Vagina (tissue), 2 donors: ENCODE data around the gene VDAC1. TPM values are rescaled to one million over a fixed set of nuclear protein-coding genes. Genes with fewer than 3 reads are reported as not detected.

Source experiments
- DNase-seq, 2 donors: peaks; one replicate each; pipeline ENCODE4 v3.0.0-alpha.2; 2017; ENCODE audit errors: extremely low spot score in 2 of 2
- H3K27ac ChIP-seq: fragments of 200-600 bp; sonication (generic); one replicate; pipeline ENCODE4 v1.5.1; 2019
- H3K27me3 ChIP-seq: fragments of 200-600 bp; sonication (generic); one replicate; pipeline ENCODE4 v1.5.1; 2019
- H3K36me3 ChIP-seq, 2 donors: fragments of 200-600 bp; sonication (generic); one replicate each; pipeline ENCODE4 v1.5.1; 2017 to 2019
- H3K4me1 ChIP-seq: fragments of 200-600 bp; sonication (generic); one replicate; pipeline ENCODE4 v1.5.1; 2019
- H3K4me3 ChIP-seq, 2 donors: fragments of 200-600 bp; sonication (generic); 1 replicate in 1 of 2; 2 replicates in 1 of 2; pipeline ENCODE4 v1.5.1; 2016 to 2019
- H3K9me3 ChIP-seq: fragments of 200-600 bp; sonication (generic); one replicate; pipeline ENCODE4 v1.5.1; 2019
- POLR2A ChIP-seq, 2 donors: fragments of 450-650 bp; IDR thresholded peaks; one replicate each; pipeline ENCODE4 v1.6.1; 2017; ENCODE audit warnings: antibody characterized with exemption in 2 of 2, mild to moderate bottlenecking in 2 of 2, moderate library complexity in 2 of 2
- POLR2AphosphoS5 ChIP-seq, 2 donors: sonication (generic); formaldehyde crosslinking; IDR thresholded peaks; one replicate each; pipeline ENCODE4 v1.9.0; 2017; ENCODE audit warnings: antibody characterized with exemption in 2 of 2, mild to moderate bottlenecking in 2 of 2, low read depth in 1 of 2; ENCODE audit not compliant: insufficient read depth in 1 of 2
- intact Hi-C: fragments of 100-400 bp; cut with DNase I; formaldehyde crosslinking; loops from one replicate; pipeline ENCODE4 v1.15.1; 2023
- total RNA-seq: library from RNA; depleted of rRNA; stranded (reverse); fragments of >200 nt; gene quantifications from one replicate; pipeline ENCODE4 v1.2.3, GENCODE V29; 2016
- TF ChIP-seq, protein P1 (sequence below), 3 experiments: fragments of 450-650 bp in 2 of 3; fragments of 200-600 bp in 1 of 3; sonication (generic) in 1 of 3; IDR thresholded peaks; one replicate each; pipeline ENCODE4 v1.5.1; 2017 to 2019; ENCODE audit warnings: antibody characterized with exemption in 3 of 3, mild to moderate bottlenecking in 2 of 3, moderate library complexity in 2 of 3

Gene VDAC1
- total RNA-seq, 1 donor from 2014 or later = 95.3 TPM

- intact Hi-C loops = no loop called here
- Histone ChIP-seq H3K27me3 (no peaks in the 10 kb centered on the region), H3K4me1 (no peaks in the 10 kb centered on the region), H3K27ac (no peak overlapping the region), H3K4me3 (no peak overlapping the region), H3K36me3 (no peaks in the 10 kb centered on the region), H3K9me3 (no peaks in the 10 kb centered on the region)
- no peak for DNase-seq
- TF ChIP-seq POLR2A (IDR thresholded peaks at IDR 0.05) (no peak), POLR2AphosphoS5 (IDR thresholded peaks at IDR 0.05; ENCODE audit: insufficient read depth in 1 of 2, low read depth in 1 of 2) (no peak)
- TF ChIP-seq, protein P1, sequence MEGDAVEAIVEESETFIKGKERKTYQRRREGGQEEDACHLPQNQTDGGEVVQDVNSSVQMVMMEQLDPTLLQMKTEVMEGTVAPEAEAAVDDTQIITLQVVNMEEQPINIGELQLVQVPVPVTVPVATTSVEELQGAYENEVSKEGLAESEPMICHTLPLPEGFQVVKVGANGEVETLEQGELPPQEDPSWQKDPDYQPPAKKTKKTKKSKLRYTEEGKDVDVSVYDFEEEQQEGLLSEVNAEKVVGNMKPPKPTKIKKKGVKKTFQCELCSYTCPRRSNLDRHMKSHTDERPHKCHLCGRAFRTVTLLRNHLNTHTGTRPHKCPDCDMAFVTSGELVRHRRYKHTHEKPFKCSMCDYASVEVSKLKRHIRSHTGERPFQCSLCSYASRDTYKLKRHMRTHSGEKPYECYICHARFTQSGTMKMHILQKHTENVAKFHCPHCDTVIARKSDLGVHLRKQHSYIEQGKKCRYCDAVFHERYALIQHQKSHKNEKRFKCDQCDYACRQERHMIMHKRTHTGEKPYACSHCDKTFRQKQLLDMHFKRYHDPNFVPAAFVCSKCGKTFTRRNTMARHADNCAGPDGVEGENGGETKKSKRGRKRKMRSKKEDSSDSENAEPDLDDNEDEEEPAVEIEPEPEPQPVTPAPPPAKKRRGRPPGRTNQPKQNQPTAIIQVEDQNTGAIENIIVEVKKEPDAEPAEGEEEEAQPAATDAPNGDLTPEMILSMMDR (IDR thresholded peaks at IDR 0.05) = no peak
Observed at GRCh38 chr5:133928587-133929393, 76.0 kb downstream of the VDAC1 start.

DNA sequence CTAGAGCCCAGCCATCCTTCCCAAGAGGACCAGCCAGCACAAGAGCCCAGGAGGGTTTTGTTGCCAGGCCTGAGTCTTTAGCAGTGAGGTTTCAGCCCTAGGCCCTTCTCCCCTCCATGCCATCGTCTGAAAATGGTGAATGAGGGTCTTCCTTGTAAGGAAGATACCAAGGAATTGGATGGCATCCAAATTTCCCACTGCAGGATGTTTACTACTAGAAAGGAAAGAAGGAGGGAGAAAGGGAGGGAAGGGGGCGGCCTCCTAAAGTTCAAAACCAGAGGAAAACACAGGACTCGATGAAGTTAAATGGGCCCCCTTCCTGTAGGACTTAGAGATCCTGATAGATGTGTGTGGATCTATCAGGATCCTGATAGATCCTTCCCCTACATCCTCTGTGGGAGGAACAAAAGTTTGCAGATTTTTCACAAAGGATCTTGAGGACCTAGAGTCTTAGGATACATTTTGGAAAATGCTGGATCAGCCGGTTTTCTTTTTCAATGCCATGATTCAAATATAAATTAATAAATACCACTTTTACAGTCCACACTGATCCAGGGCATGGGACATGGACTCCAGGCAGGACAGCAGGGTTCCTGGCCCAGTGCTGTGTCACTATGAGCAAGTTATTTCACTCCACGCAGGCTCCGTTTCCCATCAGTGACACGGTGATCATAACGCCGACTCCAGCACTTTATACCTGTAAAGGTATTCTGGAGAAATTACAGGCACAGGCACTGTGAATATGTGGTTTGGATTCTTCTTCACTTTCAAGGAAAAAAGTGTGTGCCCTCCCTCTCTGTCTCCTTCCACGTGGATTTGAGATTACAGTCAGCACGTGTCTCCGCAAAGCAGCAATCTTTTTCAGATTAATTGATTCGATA lies 77.2 kb downstream of the VDAC1 start:
- Histone ChIP-seq H3K4me1 (no peaks in the 10 kb centered on the region), H3K4me3 (no peak overlapping the region), H3K9me3 (no peaks in the 10 kb centered on the region), H3K36me3 (no peaks in the 10 kb centered on the region), H3K27ac (no peak overlapping the region), H3K27me3 (no peaks in the 10 kb centered on the region)
- TF ChIP-seq POLR2AphosphoS5 (IDR thresholded peaks at IDR 0.05; ENCODE audit: insufficient read depth in 1 of 2, low read depth in 1 of 2) = no peak
- TF ChIP-seq, protein P1 (IDR thresholded peaks at IDR 0.05) = no peak
- no peak for TF ChIP-seq POLR2A (IDR thresholded peaks at IDR 0.05)
- DNase-seq = no peak
- intact Hi-C loops = no loop called here

GRCh38 chr5:133926489-133927299 lies 78.1 kb downstream of the VDAC1 start:
- no peak overlapping the region for H3K4me3 ChIP-seq
- intact Hi-C loops = no loop called here
- H3K27me3 ChIP-seq = no peaks in the 10 kb centered on the region
- no peaks in the 10 kb centered on the region for H3K9me3 ChIP-seq
- TF ChIP-seq POLR2A (IDR thresholded peaks at IDR 0.05) = no peak
- TF ChIP-seq, protein P1 (IDR thresholded peaks at IDR 0.05) = no peak
- TF ChIP-seq POLR2AphosphoS5 (IDR thresholded peaks at IDR 0.05; ENCODE audit: insufficient read depth in 1 of 2, low read depth in 1 of 2) = no peak
- no peak for DNase-seq
- no peak overlapping the region for H3K27ac ChIP-seq
- H3K36me3 ChIP-seq = no peaks in the 10 kb centered on the region
- H3K4me1 ChIP-seq = no peaks in the 10 kb centered on the region

- H3K4me3 ChIP-seq = no peak overlapping the region
- no peaks in the 10 kb centered on the region for H3K4me1 ChIP-seq
- H3K27me3 ChIP-seq = no peaks in the 10 kb centered on the region
- no peaks in the 10 kb centered on the region for H3K36me3 ChIP-seq
- intact Hi-C loops = no loop called here
- TF ChIP-seq POLR2AphosphoS5 (IDR thresholded peaks at IDR 0.05; ENCODE audit: insufficient read depth in 1 of 2, low read depth in 1 of 2) = no peak
- TF ChIP-seq, protein P1 (IDR thresholded peaks at IDR 0.05) = no peak
- no peak for DNase-seq
- H3K27ac ChIP-seq = no peak overlapping the region
- no peaks in the 10 kb centered on the region for H3K9me3 ChIP-seq
Observed at GRCh38 chr5:133925866-133926488, 78.8 kb downstream of the VDAC1 start.
